ENCODE measurements around the gene PTX4. TPM values are rescaled to one million over a fixed set of nuclear protein-coding genes. Genes with fewer than 3 reads are reported as not detected.

The PTX4 gene
- total RNA-seq, 1 experiment from 2014 or later, result not detected

DNA sequence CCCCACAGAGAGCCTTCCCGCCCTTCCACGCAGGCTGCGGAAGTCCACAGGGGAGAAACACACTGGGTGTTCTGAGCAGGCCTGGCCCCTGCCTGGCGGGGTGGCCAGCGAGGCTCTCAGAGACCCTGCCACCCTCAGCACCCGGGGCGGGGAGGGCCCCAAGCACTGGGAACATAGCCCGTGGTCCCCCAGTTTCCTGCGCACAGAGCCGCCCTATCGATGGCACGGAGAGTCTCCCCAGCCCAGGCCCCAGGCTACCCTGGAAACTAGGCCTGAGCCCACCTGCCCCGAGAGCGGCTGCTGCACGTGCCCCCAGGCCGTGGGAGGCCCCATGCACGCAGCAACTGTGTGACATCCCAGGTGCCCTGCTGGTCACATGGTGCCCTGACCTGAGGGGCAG is 34.2 kb downstream of the PTX4 start:
- intact Hi-C loops (cut with micrococcal nuclease; ENCODE audit: unreplicated experiment), result no loop called here
- DNase-seq, result no peak
- BruUV-seq (replicated peaks), result no TSS peak
- H3K36me3 Mint-ChIP-seq (ENCODE audit: insufficient read depth, unreplicated experiment), result peaks cover 42% of the 10 kb centered on the region
- H3K4me1 Mint-ChIP-seq (ENCODE audit: low read depth, unreplicated experiment), result no peaks in the 10 kb centered on the region
- no peaks in the 10 kb centered on the region for H3K27me3 Mint-ChIP-seq (ENCODE audit: unreplicated experiment)
- no peaks in the 10 kb centered on the region for H3K9me3 Mint-ChIP-seq (ENCODE audit: low read depth, unreplicated experiment)
- H3K27ac Mint-ChIP-seq (ENCODE audit: unreplicated experiment), result no peak overlapping the region
- H3K4me3 Mint-ChIP-seq (ENCODE audit: low read depth, unreplicated experiment), result no peak overlapping the region
- no peak for TF ChIP-seq CTCF (IDR thresholded peaks at IDR 0.05; ENCODE audit: unreplicated experiment)
- CTCF ChIA-PET, result interaction anchor here (0.6 to 1.2 kb wide), 2 partner anchors 10 to 14 kb away, joined by 4 to 7 read pairs; partner anchors contain the start of gene CCDC154

DNA sequence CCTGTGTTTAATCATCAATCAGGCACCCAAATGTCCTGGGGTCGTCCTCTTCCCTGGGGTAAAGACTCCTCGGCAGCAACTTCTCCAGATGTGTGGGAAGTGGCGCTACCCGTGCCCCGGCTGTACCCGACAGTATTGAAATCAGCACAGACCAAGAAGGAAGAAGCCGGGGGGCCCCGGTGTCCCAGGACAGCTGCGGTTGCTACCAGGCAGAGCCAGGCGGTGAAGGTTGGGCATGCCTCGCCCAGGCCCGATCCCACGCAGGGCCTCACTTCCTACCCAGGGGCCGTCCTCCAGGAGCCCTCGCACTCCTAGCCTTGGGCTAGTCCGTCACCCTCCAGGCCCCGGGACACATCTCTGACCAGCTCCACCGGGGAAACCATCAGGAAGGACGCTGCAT is 35.4 kb downstream of the PTX4 start:
- Mint-ChIP-seq H3K27me3 (ENCODE audit: unreplicated experiment) (no peaks in the 10 kb centered on the region), H3K9me3 (ENCODE audit: low read depth, unreplicated experiment) (no peaks in the 10 kb centered on the region), H3K4me3 (ENCODE audit: low read depth, unreplicated experiment) (no peak overlapping the region), H3K27ac (ENCODE audit: unreplicated experiment) (no peak overlapping the region), H3K36me3 (ENCODE audit: insufficient read depth, unreplicated experiment) (peaks cover 48% of the 10 kb centered on the region), H3K4me1 (ENCODE audit: low read depth, unreplicated experiment) (no peaks in the 10 kb centered on the region)
- no peak for TF ChIP-seq CTCF (IDR thresholded peaks at IDR 0.05; ENCODE audit: unreplicated experiment)
- BruUV-seq (replicated peaks), result no TSS peak
- DNase-seq, result no peak
- intact Hi-C loops (cut with micrococcal nuclease; ENCODE audit: unreplicated experiment), result no loop called here
- CTCF ChIA-PET, result no interaction called here

- Mint-ChIP-seq H3K9me3 (ENCODE audit: low read depth, unreplicated experiment) (no peaks in the 10 kb centered on the region), H3K27ac (ENCODE audit: unreplicated experiment) (no peak overlapping the region), H3K36me3 (ENCODE audit: insufficient read depth, unreplicated experiment) (peaks cover 48% of the 10 kb centered on the region), H3K27me3 (ENCODE audit: unreplicated experiment) (no peaks in the 10 kb centered on the region), H3K4me3 (ENCODE audit: low read depth, unreplicated experiment) (no peak overlapping the region), H3K4me1 (ENCODE audit: low read depth, unreplicated experiment) (no peaks in the 10 kb centered on the region)
- intact Hi-C loops (cut with micrococcal nuclease; ENCODE audit: unreplicated experiment), result no loop called here
- BruUV-seq (replicated peaks), result no TSS peak
- CTCF ChIA-PET, result no interaction called here
- TF ChIP-seq CTCF (IDR thresholded peaks at IDR 0.05; ENCODE audit: unreplicated experiment), result no peak
- DNase-seq, result no peak
These were observed 36.2 kb downstream of the PTX4 start for GRCh38 chr16:1452530-1452929.

DNA sequence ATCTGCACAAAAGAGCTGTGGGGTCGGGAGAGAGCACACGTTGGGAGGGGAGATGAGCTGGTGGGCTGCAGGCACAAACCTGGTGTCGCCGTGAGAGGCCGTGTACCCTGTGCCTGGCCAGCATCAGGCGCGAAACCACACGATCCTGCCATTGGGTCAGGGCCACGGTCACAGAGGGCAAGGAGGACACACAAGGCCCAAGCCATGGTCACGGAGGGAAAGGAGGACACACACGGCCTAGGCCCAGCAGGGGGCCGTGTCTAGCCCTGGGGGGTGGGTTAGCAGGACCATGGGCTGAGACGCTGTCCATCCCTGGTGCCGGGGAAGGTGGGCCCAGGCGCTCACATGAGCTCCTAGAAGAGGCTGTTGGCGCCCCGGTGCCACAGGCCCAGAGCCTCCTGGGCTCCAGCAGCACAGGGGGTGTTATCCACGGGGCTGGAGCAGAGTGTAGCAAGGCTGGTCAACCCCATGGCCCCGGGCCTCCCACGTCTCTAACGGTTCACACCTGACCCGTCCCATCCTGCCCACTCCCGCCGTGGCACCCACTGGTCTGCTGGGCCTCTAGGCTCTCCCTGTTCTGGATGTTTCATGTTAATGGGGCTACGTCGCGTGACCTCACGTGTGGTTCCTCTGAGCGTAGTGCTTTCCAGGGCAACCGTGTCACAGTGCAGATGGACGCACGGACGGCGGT is 36.9 kb downstream of the PTX4 start:
- CTCF ChIA-PET, result no interaction called here
- no peaks in the 10 kb centered on the region for H3K27me3 Mint-ChIP-seq (ENCODE audit: unreplicated experiment)
- DNase-seq, result no peak
- H3K36me3 Mint-ChIP-seq (ENCODE audit: insufficient read depth, unreplicated experiment), result peaks cover 48% of the 10 kb centered on the region
- no peak for TF ChIP-seq CTCF (IDR thresholded peaks at IDR 0.05; ENCODE audit: unreplicated experiment)
- intact Hi-C loops (cut with micrococcal nuclease; ENCODE audit: unreplicated experiment), result no loop called here
- H3K4me3 Mint-ChIP-seq (ENCODE audit: low read depth, unreplicated experiment), result no peak overlapping the region
- H3K9me3 Mint-ChIP-seq (ENCODE audit: low read depth, unreplicated experiment), result no peaks in the 10 kb centered on the region
- no TSS peak for BruUV-seq (replicated peaks)
- H3K27ac Mint-ChIP-seq (ENCODE audit: unreplicated experiment), result no peak overlapping the region
- no peaks in the 10 kb centered on the region for H3K4me1 Mint-ChIP-seq (ENCODE audit: low read depth, unreplicated experiment)

All from Calu3 (cell line).